A549 (cell line): Measurements from ENCODE around the gene FBXO11. TPM values are rescaled to one million over a fixed set of nuclear protein-coding genes. Genes with fewer than 3 reads are reported as not detected.
A peak's percentile ranks its signal among the peaks of the same experiment; 100 is the strongest.

ENCODE experiments used
- ATAC-seq, 2 experiments: fragments of 200-7000 bp in 1 of 2; fragments of >200 bp in 1 of 2; cut with Nextera tagmentation in 1 of 2; cut with Tn5 transposase in 1 of 2; 3 replicates each; pipeline versions ENCODE4 v1.8.0 to v1.9.1; 2018 to 2020; ENCODE audit warnings: mild to moderate bottlenecking in 1 of 2, moderate library complexity in 1 of 2
- CTCF ChIA-PET: fragments of 300-600 bp; sonication (Branson Sonifier 250); formaldehyde crosslinking; extraction: SDS; loops from one replicate; lab custom pipeline; 2021; ENCODE audit warnings: antibody characterized with exemption, inconsistent platforms; lab: Yijun Ruan, JAX
- POLR2A ChIA-PET: fragments of 350-600 bp; formaldehyde crosslinking; extraction: SDS; loops from one replicate; lab custom pipeline; 2021; ENCODE audit warnings: antibody characterized with exemption, inconsistent platforms; lab: Yijun Ruan, JAX
- DNase-seq, 2 experiments: peaks; one replicate each; pipeline versions ENCODE4 v3.0.0 to v3.0.0-alpha.2; 2011 to 2016; ENCODE audit warnings: low read depth in 1 of 2, low spot score in 1 of 2
- FAIRE-seq: peaks from 2 replicates; lab custom pipeline; 2011; peaks lifted over from hg19 to GRCh38; lab: Jason Lieb, UNC
- H3K27ac ChIP-seq, 2 experiments: fragments of >200 bp; sonication (Bioruptor Twin); formaldehyde crosslinking; 3 replicates each; pipeline ENCODE4 v1.5.1; 2016 to 2017
- H3K4me1 ChIP-seq: fragments of >200 bp; sonication (Bioruptor Twin); formaldehyde crosslinking; 3 replicates; pipeline ENCODE4 v1.6.1; 2016
- H3K4me2 ChIP-seq: fragments of >200 bp; sonication (Bioruptor Twin); formaldehyde crosslinking; 3 replicates; pipeline ENCODE4 v1.6.1; 2016
- H3K4me3 ChIP-seq: fragments of >200 bp; sonication (Bioruptor Twin); formaldehyde crosslinking; 3 replicates; pipeline ENCODE4 v1.5.1; 2016
- H3K9me3 ChIP-seq: fragments of >200 bp; sonication (Bioruptor Twin); formaldehyde crosslinking; 3 replicates; pipeline ENCODE4 v1.6.1; 2016
- ATOH8 ChIP-seq: fragments of 250-450 bp; sonication (Bioruptor Pico); IDR thresholded peaks from 2 replicates; pipeline ENCODE4 v1.5.0; 2020; ENCODE audit warnings: low read depth, mild to moderate bottlenecking, moderate library complexity
- CHD4 ChIP-seq: fragments of 200-600 bp; sonication (generic); IDR thresholded peaks from 2 replicates; pipeline ENCODE4 v1.6.1; 2016; ENCODE audit warnings: antibody characterized with exemption, mild to moderate bottlenecking, borderline replicate concordance
- ELK1 ChIP-seq: fragments of 150-350 bp; IDR thresholded peaks from 2 replicates; pipeline ENCODE4 v1.6.1; 2014; ENCODE audit warnings: low read depth, mild to moderate bottlenecking, low read length
- FOSL2 ChIP-seq, 2 experiments: fragments of 450-650 bp in 1 of 2; fragments of >200 bp in 1 of 2; sonication (Bioruptor Twin) in 1 of 2; formaldehyde crosslinking; IDR thresholded peaks; 2 replicates each; pipeline versions ENCODE4 v1.5.0 to v1.6.1; 2016 to 2020; ENCODE audit warnings: mild to moderate bottlenecking in 1 of 2, moderate library complexity in 1 of 2
- FOXS1 ChIP-seq: fragments of 250-450 bp; sonication (Bioruptor Pico); IDR thresholded peaks from 2 replicates; pipeline ENCODE4 v1.5.0; 2020; ENCODE audit warnings: mild to moderate bottlenecking, moderate library complexity
- HEYL ChIP-seq: fragments of 250-450 bp; sonication (Bioruptor Pico); IDR thresholded peaks from 2 replicates; pipeline ENCODE4 v1.8.0; 2021; ENCODE audit warnings: mild to moderate bottlenecking, moderate library complexity
- HOXA7 ChIP-seq: fragments of 250-450 bp; sonication (Bioruptor Pico); IDR thresholded peaks from 2 replicates; pipeline ENCODE4 v1.5.0; 2020; ENCODE audit warnings: mild to moderate bottlenecking, moderate library complexity
- HOXB13 ChIP-seq: fragments of 250-450 bp; sonication (Bioruptor Pico); IDR thresholded peaks from 2 replicates; pipeline ENCODE4 v1.5.0; 2020; ENCODE audit warnings: low read depth, mild to moderate bottlenecking, moderate library complexity
- KDM1A ChIP-seq: fragments of 200-600 bp; sonication (generic); IDR thresholded peaks from 2 replicates; pipeline ENCODE4 v1.6.1; 2016; ENCODE audit warnings: low read depth, mild to moderate bottlenecking
- MAFK ChIP-seq: fragments of 450-650 bp; IDR thresholded peaks from 2 replicates; pipeline ENCODE4 v1.6.1; 2014; ENCODE audit not compliant: partially characterized antibody
- MYC ChIP-seq: IDR thresholded peaks from 2 replicates; pipeline ENCODE4 v1.6.1; 2012; ENCODE audit warnings: mild to moderate bottlenecking, inconsistent platforms, low read length, improper control_type of control experiment, borderline replicate concordance
- NFE2L2 ChIP-seq: fragments of 150-350 bp; conservative IDR thresholded peaks from 2 replicates; pipeline ENCODE4 v1.6.1; 2014; ENCODE audit warnings: low read length
- NPAS2 ChIP-seq: fragments of 250-450 bp; sonication (Bioruptor Pico); IDR thresholded peaks from 2 replicates; pipeline ENCODE4 v1.8.0; 2022; ENCODE audit warnings: mild to moderate bottlenecking, moderate library complexity, borderline replicate concordance
- POLR2A ChIP-seq: IDR thresholded peaks from 2 replicates; pipeline ENCODE4 v1.6.1; 2012; ENCODE audit warnings: mild to moderate bottlenecking, low read length
- POLR2AphosphoS2 ChIP-seq: conservative IDR thresholded peaks from 2 replicates; pipeline ENCODE4 v1.6.1; 2012; ENCODE audit warnings: low read length, improper control_type of control experiment, inconsistent platforms
- RNF2 ChIP-seq: fragments of 200-600 bp; sonication (generic); IDR thresholded peaks from 2 replicates; pipeline ENCODE4 v1.6.1; 2016; ENCODE audit warnings: low read depth, mild to moderate bottlenecking, antibody characterized with exemption, moderate library complexity, borderline replicate concordance
- TP53 ChIP-seq: fragments of 250-450 bp; sonication (Bioruptor Pico); IDR thresholded peaks from 2 replicates; pipeline ENCODE4 v1.5.0; 2021; ENCODE audit warnings: mild to moderate bottlenecking, moderate library complexity
- ZFP36 ChIP-seq: fragments of 450-650 bp; IDR thresholded peaks from 2 replicates; pipeline ENCODE4 v1.6.1; 2014; ENCODE audit warnings: borderline replicate concordance; ENCODE audit not compliant: partially characterized antibody
- ZSCAN20 ChIP-seq: fragments of 250-450 bp; sonication (Bioruptor Pico); IDR thresholded peaks from 2 replicates; pipeline ENCODE4 v1.8.0; 2022; ENCODE audit warnings: mild to moderate bottlenecking, moderate library complexity
- WGBS: methylation state at CpG from one replicate; pipeline ENCODE4 v1.1.6; 2017; ENCODE audit errors: missing lambda C conversion rate; 5-methylcytosine and 5-hydroxymethylcytosine counted together
- polyA plus RNA-seq, 4 experiments: library from polyadenylated mRNA; depleted of rRNA in 3 of 4; stranded (reverse); fragments of >200 nt; fragmentation: RNase III in 1 of 4; extraction: RNeasy Plus Mini Kit Qiagen cat#74134 plus additional on column Dnase treatment in 1 of 4; gene quantifications; 2 replicates in 3 of 4; 3 replicates in 1 of 4; pipeline ENCODE4 v1.2.3, GENCODE V29; 2011 to 2017
- TF ChIP-seq, protein P1 (sequence below): fragments of >200 bp; sonication (Bioruptor Twin); formaldehyde crosslinking; IDR thresholded peaks from 2 replicates; pipeline ENCODE4 v1.6.1; 2016
- TF ChIP-seq, protein P2 (sequence below): IDR thresholded peaks from 2 replicates; pipeline ENCODE4 v1.6.1; 2012; ENCODE audit warnings: low read depth, borderline replicate concordance

The FBXO11 gene
- polyA plus RNA-seq, 2 of the 4 experiments (the other 2 are of a cell fraction) = 51.1 to 61.4 TPM

DNA sequence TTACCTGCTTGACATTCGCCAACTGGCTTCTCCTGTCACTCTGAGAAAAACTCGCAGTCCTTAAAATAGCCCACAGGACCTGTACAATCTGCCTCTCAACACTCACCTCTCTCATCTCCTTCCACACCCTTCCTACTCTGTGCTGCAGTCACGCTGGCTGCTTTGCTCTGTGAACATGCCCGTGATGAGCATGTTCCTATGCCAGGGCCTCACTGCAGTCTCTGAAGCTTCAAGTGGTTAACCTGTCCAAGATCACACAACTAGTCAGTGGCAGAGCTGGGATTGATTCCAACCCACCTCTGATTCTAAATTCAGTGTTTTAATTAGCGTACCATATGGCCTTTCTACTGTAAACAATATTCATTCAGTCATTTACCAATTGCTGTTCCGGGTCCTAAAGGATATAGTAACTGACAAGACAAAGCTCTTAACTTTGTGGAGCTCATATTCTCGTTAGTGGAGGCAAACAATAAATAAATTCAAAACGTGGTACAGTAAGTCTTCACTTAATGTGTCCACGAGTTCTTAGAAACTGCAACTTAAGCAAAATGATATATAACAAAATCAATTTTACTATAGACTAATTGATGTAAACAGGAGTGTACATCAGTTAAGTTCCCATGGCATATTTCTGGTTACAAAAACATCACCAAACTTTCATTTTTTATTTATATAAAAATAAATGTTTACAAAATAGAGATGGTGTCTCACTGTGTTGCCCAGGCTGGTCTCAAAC is 38.9 kb upstream of the FBXO11 start:
- WGBS = 20% methylated on average over 9 of the region's 9 CpGs
- H3K4me2 ChIP-seq = no peak overlapping the region
- ChIA-PET POLR2A (no interaction called here), CTCF (no interaction called here)
- no peak overlapping the region for H3K27ac ChIP-seq
- no peak overlapping the region for H3K4me3 ChIP-seq
- DNase-seq (no peak), ATAC-seq (no peak)
- TF ChIP-seq RNF2 (no peak), MAFK (peak; percentile 75), ZSCAN20 (CRISPR knock-in tag) (no peak)
- TF ChIP-seq, all 56 proteins: peak for 1
- no peak for FAIRE-seq
- no peaks in the 10 kb centered on the region for H3K9me3 ChIP-seq
- H3K4me1 ChIP-seq = no peaks in the 10 kb centered on the region

DNA sequence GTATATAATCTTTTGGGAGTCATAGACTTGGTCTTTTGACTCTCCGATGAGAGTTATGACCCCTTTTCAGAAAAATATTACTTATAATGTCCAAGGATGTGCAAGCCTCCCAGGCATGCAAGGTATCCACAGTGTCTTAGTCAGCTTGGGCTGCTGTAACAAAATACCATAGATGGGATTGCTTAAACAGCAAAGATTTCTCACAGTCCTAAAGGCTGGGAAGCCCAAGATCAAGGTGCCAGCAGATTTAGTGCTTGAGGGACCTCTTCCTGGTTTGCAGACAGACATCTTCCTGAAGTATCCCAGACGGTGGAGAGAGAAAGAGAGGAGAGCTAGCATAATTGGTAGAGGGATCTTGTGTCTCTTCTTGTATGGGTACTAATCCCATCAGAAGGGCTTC is 35.6 kb upstream of the FBXO11 start:
- ChIA-PET CTCF (no interaction called here), POLR2A (no interaction called here)
- no peak for TF ChIP-seq ATOH8 (CRISPR knock-in tag)
- TF ChIP-seq CHD4 = no peak
- TF ChIP-seq ELK1 = no peak
- TF ChIP-seq RNF2 = no peak
- TF ChIP-seq NFE2L2 = no peak
- Histone ChIP-seq H3K4me1 (no peaks in the 10 kb centered on the region), H3K9me3 (no peaks in the 10 kb centered on the region), H3K4me3 (no peak overlapping the region), H3K27ac (no peak overlapping the region), H3K4me2 (no peak overlapping the region)
- FAIRE-seq (no peak), ATAC-seq (no peak), DNase-seq (no peak)
- WGBS = 51% methylated on average over 2 of the region's 2 CpGs

- no peak for TF ChIP-seq HEYL (CRISPR knock-in tag)
- no peak for TF ChIP-seq KDM1A
- TF ChIP-seq ZSCAN20 (CRISPR knock-in tag) = no peak
- no peak for TF ChIP-seq TP53 (CRISPR knock-in tag)
- no peak for TF ChIP-seq FOSL2 (IDR thresholded peaks at IDR 0.05)
- no peak for TF ChIP-seq FOSL2 (CRISPR knock-in tag; IDR thresholded peaks at IDR 0.05)
- TF ChIP-seq, all 56 proteins: peak for 0
- Histone ChIP-seq H3K27ac (no peak overlapping the region), H3K4me3 (no peak overlapping the region), H3K4me1 (no peaks in the 10 kb centered on the region), H3K9me3 (no peaks in the 10 kb centered on the region), H3K4me2 (no peak overlapping the region)
- peak; percentile 36 for FAIRE-seq
- no peak for DNase-seq
- 67% methylated on average over 3 of the region's 3 CpGs for WGBS
- CTCF ChIA-PET = no interaction called here
- ATAC-seq = no peak
- POLR2A ChIA-PET = no interaction called here
Observed at GRCh38 chr2:47937677-47938076, 31.4 kb upstream of the FBXO11 start.

GRCh38 chr2:47935071-47935470 is 28.8 kb upstream of the FBXO11 start:
- no peak for FAIRE-seq
- DNase-seq = no peak
- ChIA-PET POLR2A (interaction anchor here (0.6 kb wide), 1 partner anchor 121 kb away, joined by 4 read pairs; no protein-coding TSS in a partner anchor), CTCF (interaction anchor here (0.6 to 1.0 kb wide), 2 partner anchors 19 to 33 kb away, joined by 3 read pairs; no protein-coding TSS in a partner anchor)
- no peak for TF ChIP-seq MYC
- TF ChIP-seq ZFP36 = no peak
- no peak for TF ChIP-seq ELK1
- TF ChIP-seq POLR2A = no peak
- TF ChIP-seq CHD4 = no peak
- no peak for TF ChIP-seq NFE2L2
- no peak for TF ChIP-seq FOXS1 (CRISPR knock-in tag)
- no peak for TF ChIP-seq HOXB13 (CRISPR knock-in tag)
- TF ChIP-seq HOXA7 (CRISPR knock-in tag) = no peak
- no peak for TF ChIP-seq NPAS2 (CRISPR knock-in tag)
- TF ChIP-seq, protein P1, sequence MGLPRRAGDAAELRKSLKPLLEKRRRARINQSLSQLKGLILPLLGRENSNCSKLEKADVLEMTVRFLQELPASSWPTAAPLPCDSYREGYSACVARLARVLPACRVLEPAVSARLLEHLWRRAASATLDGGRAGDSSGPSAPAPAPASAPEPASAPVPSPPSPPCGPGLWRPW = no peak
- TF ChIP-seq POLR2AphosphoS2 = no peak
- TF ChIP-seq, protein P2, sequence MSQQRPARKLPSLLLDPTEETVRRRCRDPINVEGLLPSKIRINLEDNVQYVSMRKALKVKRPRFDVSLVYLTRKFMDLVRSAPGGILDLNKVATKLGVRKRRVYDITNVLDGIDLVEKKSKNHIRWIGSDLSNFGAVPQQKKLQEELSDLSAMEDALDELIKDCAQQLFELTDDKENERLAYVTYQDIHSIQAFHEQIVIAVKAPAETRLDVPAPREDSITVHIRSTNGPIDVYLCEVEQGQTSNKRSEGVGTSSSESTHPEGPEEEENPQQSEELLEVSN = no peak
- Histone ChIP-seq H3K4me2 (no peak overlapping the region), H3K4me1 (no peaks in the 10 kb centered on the region), H3K9me3 (no peaks in the 10 kb centered on the region), H3K27ac (no peak overlapping the region), H3K4me3 (no peak overlapping the region)
- 68% methylated on average over 4 of the region's 4 CpGs for WGBS
- ATAC-seq = no peak
